ENCODE data around the gene SEC61B. TPM values are rescaled to one million over a fixed set of nuclear protein-coding genes. Genes with fewer than 3 reads are reported as not detected.

The SEC61B gene
- 57.9 and 61.8 TPM in 2 replicates for total RNA-seq

DNA sequence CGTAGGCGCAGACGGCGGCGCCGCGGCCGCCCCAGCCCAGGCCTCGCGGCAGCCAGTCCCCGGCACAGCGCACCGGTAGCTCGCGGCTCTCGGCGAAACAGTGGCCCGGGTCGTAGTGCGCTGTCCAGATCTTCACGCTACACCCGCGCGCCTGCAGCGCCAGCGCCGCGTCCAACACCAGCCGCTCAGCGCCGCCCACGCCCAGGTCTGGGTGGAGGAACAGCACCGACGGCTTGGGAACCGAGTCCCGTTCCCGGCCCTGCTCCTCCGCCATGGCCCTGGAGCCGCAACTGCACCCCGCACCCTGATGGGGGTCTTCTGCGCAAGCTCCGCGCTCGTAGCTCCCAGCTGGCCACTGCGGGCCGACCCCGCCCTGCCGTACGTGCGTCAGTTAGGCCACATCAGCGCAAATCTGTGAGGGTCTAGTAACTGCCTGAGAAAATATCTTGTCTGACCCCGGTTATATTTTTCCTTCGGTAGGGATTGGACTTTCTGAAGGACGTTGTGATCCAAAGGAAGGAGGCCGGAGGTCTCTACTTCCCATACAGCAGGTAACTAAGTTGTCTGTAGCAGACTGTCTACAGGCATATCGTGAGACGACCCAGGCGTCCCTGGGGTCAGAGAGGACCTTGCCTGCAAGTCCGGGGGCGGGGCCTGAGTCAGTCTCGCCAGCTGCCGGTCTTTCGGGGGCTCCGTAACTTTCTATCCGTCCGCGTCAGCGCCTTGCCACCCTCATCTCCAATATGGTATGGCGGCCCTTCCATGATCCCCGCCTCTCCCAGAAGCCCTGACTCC lies at the start of gene SEC61B, which contains the start of gene ALG2:
SEC61B (plus strand) TSS at position 662 of the 795 bp plus-strand sequence; CDS start at position 744, 82 bp downstream.
ALG2 (minus strand) TSS at position 322 of the 795 bp plus-strand sequence; CDS start at position 274, 48 bp downstream.

Other genes with a start within 250 kb of the SEC61B start
- gene TGFBR1, start 117.2 kb upstream of the SEC61B start, total RNA-seq, result 65.7 and 79.8 TPM in 2 replicates
- 42.0 and 45.8 TPM in 2 replicates for gene ALG2, start 340 bp upstream of the SEC61B start, total RNA-seq